Measurements from ENCODE around the gene RARG. TPM values are rescaled to one million over a fixed set of nuclear protein-coding genes. Genes with fewer than 3 reads are reported as not detected.
A peak's percentile ranks its signal among the peaks of the same experiment; 100 is the strongest.

RARG gene
- total RNA-seq, 1 experiment from 2014 or later, result 77.2 TPM

- H3K4me1 Mint-ChIP-seq, result peaks cover 74% of the 10 kb centered on the region
- no peak for TF ChIP-seq ZNF317 (CRISPR knock-in tag; IDR thresholded peaks at IDR 0.05; ENCODE audit: borderline replicate concordance, low read depth)
- H3K27ac Mint-ChIP-seq, result no peak overlapping the region; the same call in 1 of the 2 replicates
- peak overlapping the region; percentile 16 for H3K4me3 Mint-ChIP-seq
- H3K36me3 Mint-ChIP-seq, result peaks cover 5% of the 10 kb centered on the region
- H3K27me3 Mint-ChIP-seq (ENCODE audit: low read depth), result no peaks in the 10 kb centered on the region
- no peak for ATAC-seq
- no peak for DNase-seq (ENCODE audit: low spot score)
- ChIA-PET POLR2A (no interaction called here), CTCF (interaction anchor here (0.6 to 10.2 kb wide), 5 partner anchors 12 to 159 kb away, joined by 3 to 82 read pairs (median 5); no protein-coding TSS in a partner anchor)
- H3K9me3 Mint-ChIP-seq, result no peaks in the 10 kb centered on the region
These were observed 2.6 kb downstream of the RARG start for GRCh38 chr12:53229454-53229853.

- H3K27ac Mint-ChIP-seq, result no peak overlapping the region
- no peaks in the 10 kb centered on the region for H3K27me3 Mint-ChIP-seq (ENCODE audit: low read depth)
- CTCF ChIA-PET, result interaction anchor here (10.2 kb wide), 1 partner anchor 14 kb away, joined by 82 read pairs; no protein-coding TSS in a partner anchor
- H3K36me3 Mint-ChIP-seq, result peaks cover 5% of the 10 kb centered on the region
- no peak for ATAC-seq
- no peak for DNase-seq (ENCODE audit: low spot score)
- POLR2A ChIA-PET, result no interaction called here
- H3K9me3 Mint-ChIP-seq, result no peaks in the 10 kb centered on the region
- no peak overlapping the region for H3K4me3 Mint-ChIP-seq
- H3K4me1 Mint-ChIP-seq, result peaks cover 72% of the 10 kb centered on the region
- no peak for TF ChIP-seq PRRX2 (CRISPR knock-in tag; IDR thresholded peaks at IDR 0.05)
- TF ChIP-seq, protein P1, sequence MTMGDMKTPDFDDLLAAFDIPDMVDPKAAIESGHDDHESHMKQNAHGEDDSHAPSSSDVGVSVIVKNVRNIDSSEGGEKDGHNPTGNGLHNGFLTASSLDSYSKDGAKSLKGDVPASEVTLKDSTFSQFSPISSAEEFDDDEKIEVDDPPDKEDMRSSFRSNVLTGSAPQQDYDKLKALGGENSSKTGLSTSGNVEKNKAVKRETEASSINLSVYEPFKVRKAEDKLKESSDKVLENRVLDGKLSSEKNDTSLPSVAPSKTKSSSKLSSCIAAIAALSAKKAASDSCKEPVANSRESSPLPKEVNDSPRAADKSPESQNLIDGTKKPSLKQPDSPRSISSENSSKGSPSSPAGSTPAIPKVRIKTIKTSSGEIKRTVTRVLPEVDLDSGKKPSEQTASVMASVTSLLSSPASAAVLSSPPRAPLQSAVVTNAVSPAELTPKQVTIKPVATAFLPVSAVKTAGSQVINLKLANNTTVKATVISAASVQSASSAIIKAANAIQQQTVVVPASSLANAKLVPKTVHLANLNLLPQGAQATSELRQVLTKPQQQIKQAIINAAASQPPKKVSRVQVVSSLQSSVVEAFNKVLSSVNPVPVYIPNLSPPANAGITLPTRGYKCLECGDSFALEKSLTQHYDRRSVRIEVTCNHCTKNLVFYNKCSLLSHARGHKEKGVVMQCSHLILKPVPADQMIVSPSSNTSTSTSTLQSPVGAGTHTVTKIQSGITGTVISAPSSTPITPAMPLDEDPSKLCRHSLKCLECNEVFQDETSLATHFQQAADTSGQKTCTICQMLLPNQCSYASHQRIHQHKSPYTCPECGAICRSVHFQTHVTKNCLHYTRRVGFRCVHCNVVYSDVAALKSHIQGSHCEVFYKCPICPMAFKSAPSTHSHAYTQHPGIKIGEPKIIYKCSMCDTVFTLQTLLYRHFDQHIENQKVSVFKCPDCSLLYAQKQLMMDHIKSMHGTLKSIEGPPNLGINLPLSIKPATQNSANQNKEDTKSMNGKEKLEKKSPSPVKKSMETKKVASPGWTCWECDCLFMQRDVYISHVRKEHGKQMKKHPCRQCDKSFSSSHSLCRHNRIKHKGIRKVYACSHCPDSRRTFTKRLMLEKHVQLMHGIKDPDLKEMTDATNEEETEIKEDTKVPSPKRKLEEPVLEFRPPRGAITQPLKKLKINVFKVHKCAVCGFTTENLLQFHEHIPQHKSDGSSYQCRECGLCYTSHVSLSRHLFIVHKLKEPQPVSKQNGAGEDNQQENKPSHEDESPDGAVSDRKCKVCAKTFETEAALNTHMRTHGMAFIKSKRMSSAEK (CRISPR knock-in tag; IDR thresholded peaks at IDR 0.05; ENCODE audit: borderline replicate concordance), result no peak
- TF ChIP-seq TCF7 (CRISPR knock-in tag; IDR thresholded peaks at IDR 0.05; ENCODE audit: low read depth), result no peak
- TF ChIP-seq FOXP1 (CRISPR knock-in tag; IDR thresholded peaks at IDR 0.05; ENCODE audit: borderline replicate concordance), result no peak
- TF ChIP-seq ZNF416 (CRISPR knock-in tag; IDR thresholded peaks at IDR 0.05), result no peak
- no peak for TF ChIP-seq HMGA2 (CRISPR knock-in tag; IDR thresholded peaks at IDR 0.05)
- no peak for TF ChIP-seq EMX1 (CRISPR knock-in tag; IDR thresholded peaks at IDR 0.05)
- no peak for TF ChIP-seq ZNF512 (CRISPR knock-in tag; IDR thresholded peaks at IDR 0.05; ENCODE audit: borderline replicate concordance)
- no peak for TF ChIP-seq GRHL2 (CRISPR knock-in tag; IDR thresholded peaks at IDR 0.05; ENCODE audit: insufficient replicate concordance, severe bottlenecking)
- no peak for TF ChIP-seq ZNF219 (CRISPR knock-in tag; IDR thresholded peaks at IDR 0.05; ENCODE audit: borderline replicate concordance)
- TF ChIP-seq ESRRA (CRISPR knock-in tag; IDR thresholded peaks at IDR 0.05; ENCODE audit: borderline replicate concordance), result no peak
- no peak for TF ChIP-seq ATF3 (CRISPR knock-in tag; conservative IDR thresholded peaks at IDR 0.05)
- TF ChIP-seq ZSCAN18 (CRISPR knock-in tag; IDR thresholded peaks at IDR 0.05), result no peak
- no peak for TF ChIP-seq TP53 (CRISPR knock-in tag; IDR thresholded peaks at IDR 0.05)
- TF ChIP-seq KAT7 (CRISPR knock-in tag; IDR thresholded peaks at IDR 0.05; ENCODE audit: borderline replicate concordance), result no peak
- TF ChIP-seq, protein P2, sequence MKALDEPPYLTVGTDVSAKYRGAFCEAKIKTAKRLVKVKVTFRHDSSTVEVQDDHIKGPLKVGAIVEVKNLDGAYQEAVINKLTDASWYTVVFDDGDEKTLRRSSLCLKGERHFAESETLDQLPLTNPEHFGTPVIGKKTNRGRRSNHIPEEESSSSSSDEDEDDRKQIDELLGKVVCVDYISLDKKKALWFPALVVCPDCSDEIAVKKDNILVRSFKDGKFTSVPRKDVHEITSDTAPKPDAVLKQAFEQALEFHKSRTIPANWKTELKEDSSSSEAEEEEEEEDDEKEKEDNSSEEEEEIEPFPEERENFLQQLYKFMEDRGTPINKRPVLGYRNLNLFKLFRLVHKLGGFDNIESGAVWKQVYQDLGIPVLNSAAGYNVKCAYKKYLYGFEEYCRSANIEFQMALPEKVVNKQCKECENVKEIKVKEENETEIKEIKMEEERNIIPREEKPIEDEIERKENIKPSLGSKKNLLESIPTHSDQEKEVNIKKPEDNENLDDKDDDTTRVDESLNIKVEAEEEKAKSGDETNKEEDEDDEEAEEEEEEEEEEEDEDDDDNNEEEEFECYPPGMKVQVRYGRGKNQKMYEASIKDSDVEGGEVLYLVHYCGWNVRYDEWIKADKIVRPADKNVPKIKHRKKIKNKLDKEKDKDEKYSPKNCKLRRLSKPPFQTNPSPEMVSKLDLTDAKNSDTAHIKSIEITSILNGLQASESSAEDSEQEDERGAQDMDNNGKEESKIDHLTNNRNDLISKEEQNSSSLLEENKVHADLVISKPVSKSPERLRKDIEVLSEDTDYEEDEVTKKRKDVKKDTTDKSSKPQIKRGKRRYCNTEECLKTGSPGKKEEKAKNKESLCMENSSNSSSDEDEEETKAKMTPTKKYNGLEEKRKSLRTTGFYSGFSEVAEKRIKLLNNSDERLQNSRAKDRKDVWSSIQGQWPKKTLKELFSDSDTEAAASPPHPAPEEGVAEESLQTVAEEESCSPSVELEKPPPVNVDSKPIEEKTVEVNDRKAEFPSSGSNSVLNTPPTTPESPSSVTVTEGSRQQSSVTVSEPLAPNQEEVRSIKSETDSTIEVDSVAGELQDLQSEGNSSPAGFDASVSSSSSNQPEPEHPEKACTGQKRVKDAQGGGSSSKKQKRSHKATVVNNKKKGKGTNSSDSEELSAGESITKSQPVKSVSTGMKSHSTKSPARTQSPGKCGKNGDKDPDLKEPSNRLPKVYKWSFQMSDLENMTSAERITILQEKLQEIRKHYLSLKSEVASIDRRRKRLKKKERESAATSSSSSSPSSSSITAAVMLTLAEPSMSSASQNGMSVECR (CRISPR knock-in tag; IDR thresholded peaks at IDR 0.05; ENCODE audit: borderline replicate concordance), result no peak
- TF ChIP-seq FOXJ3 (CRISPR knock-in tag; IDR thresholded peaks at IDR 0.05; ENCODE audit: borderline replicate concordance), result no peak
- TF ChIP-seq PREB (CRISPR knock-in tag; IDR thresholded peaks at IDR 0.05; ENCODE audit: borderline replicate concordance), result no peak
- TF ChIP-seq, protein P3, sequence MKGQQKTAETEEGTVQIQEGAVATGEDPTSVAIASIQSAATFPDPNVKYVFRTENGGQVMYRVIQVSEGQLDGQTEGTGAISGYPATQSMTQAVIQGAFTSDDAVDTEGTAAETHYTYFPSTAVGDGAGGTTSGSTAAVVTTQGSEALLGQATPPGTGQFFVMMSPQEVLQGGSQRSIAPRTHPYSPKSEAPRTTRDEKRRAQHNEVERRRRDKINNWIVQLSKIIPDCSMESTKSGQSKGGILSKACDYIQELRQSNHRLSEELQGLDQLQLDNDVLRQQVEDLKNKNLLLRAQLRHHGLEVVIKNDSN (CRISPR knock-in tag; IDR thresholded peaks at IDR 0.05), result no peak
These were observed 4.2 kb downstream of the RARG start for GRCh38 chr12:53227836-53228235.
